Peyer's patch (tissue), 4 donors: ENCODE measurements around the gene S100A8.
"Not testable (repeated sequence)": the region's sequence is repeated elsewhere in the genome, so short reads cannot be mapped to it uniquely, and the experiment has no call there.

Experiments
- POLR2A ChIP-seq, 2 donors: fragments of 450-650 bp; IDR thresholded peaks; one replicate each; pipeline ENCODE4 v1.5.1; 2017; ENCODE audit warnings: antibody characterized with exemption in 2 of 2, mild to moderate bottlenecking in 2 of 2, moderate library complexity in 2 of 2
- TF ChIP-seq, protein P1 (sequence below), 6 experiments: fragments of 450-650 bp in 4 of 6; fragments of 200-600 bp in 2 of 6; sonication (generic) in 1 of 6; IDR thresholded peaks; one replicate each; pipeline ENCODE4 v1.5.1; 2017 to 2019; ENCODE audit warnings: antibody characterized with exemption in 6 of 6, mild to moderate bottlenecking in 3 of 6, moderate library complexity in 1 of 6

GRCh38 chr1:153419436-153419793 is 28.5 kb upstream of the S100A8 start:
- TF ChIP-seq, protein P1, sequence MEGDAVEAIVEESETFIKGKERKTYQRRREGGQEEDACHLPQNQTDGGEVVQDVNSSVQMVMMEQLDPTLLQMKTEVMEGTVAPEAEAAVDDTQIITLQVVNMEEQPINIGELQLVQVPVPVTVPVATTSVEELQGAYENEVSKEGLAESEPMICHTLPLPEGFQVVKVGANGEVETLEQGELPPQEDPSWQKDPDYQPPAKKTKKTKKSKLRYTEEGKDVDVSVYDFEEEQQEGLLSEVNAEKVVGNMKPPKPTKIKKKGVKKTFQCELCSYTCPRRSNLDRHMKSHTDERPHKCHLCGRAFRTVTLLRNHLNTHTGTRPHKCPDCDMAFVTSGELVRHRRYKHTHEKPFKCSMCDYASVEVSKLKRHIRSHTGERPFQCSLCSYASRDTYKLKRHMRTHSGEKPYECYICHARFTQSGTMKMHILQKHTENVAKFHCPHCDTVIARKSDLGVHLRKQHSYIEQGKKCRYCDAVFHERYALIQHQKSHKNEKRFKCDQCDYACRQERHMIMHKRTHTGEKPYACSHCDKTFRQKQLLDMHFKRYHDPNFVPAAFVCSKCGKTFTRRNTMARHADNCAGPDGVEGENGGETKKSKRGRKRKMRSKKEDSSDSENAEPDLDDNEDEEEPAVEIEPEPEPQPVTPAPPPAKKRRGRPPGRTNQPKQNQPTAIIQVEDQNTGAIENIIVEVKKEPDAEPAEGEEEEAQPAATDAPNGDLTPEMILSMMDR (IDR thresholded peaks at IDR 0.05), result not testable (repeated sequence)
- TF ChIP-seq POLR2A (IDR thresholded peaks at IDR 0.05), result not testable (repeated sequence)
